ENCODE data around the gene MACROH2A1.

MACROH2A1 gene

GRCh38 chr5:135329066-135329912 is 69.7 kb downstream of the MACROH2A1 start:
- DNase-seq: no peak

- DNase-seq: no peak
Measured at GRCh38 chr5:135328128-135328687, 70.8 kb downstream of the MACROH2A1 start.

- no peak for DNase-seq
Measured at GRCh38 chr5:135327429-135328127, 71.5 kb downstream of the MACROH2A1 start.

GRCh38 chr5:135326296-135327254 is 72.5 kb downstream of the MACROH2A1 start:
- no peak for DNase-seq

GRCh38 chr5:135324897-135325650 is 74.0 kb downstream of the MACROH2A1 start:
- DNase-seq: peak; percentile 12

GRCh38 chr5:135324160-135324559 is 74.9 kb downstream of the MACROH2A1 start:
- DNase-seq: no peak

- no peak for DNase-seq
Measured at GRCh38 chr5:135323701-135324132, 75.3 kb downstream of the MACROH2A1 start.

GRCh38 chr5:135323227-135323626 is 75.8 kb downstream of the MACROH2A1 start:
- DNase-seq: no peak

GRCh38 chr5:135322744-135323143 is 76.3 kb downstream of the MACROH2A1 start:
- DNase-seq: no peak

- DNase-seq: no peak
Measured at GRCh38 chr5:135322271-135322670, 76.8 kb downstream of the MACROH2A1 start.

GRCh38 chr5:135320718-135321484 is 78.1 kb downstream of the MACROH2A1 start:
- no peak for DNase-seq

GRCh38 chr5:135319928-135320606 is 79.0 kb downstream of the MACROH2A1 start:
- DNase-seq: no peak

GRCh38 chr5:135319458-135319857 is 79.6 kb downstream of the MACROH2A1 start:
- no peak for DNase-seq

- DNase-seq: no peak
Measured at GRCh38 chr5:135318924-135319323, 80.1 kb downstream of the MACROH2A1 start.

GRCh38 chr5:135318037-135318436 is 81.0 kb downstream of the MACROH2A1 start:
- no peak for DNase-seq

GRCh38 chr5:135317286-135317685 is 81.7 kb downstream of the MACROH2A1 start:
- no peak for DNase-seq

- DNase-seq: no peak
Measured at GRCh38 chr5:135315386-135315785, 83.6 kb downstream of the MACROH2A1 start.

- DNase-seq: no peak
Measured at GRCh38 chr5:135313946-135314345, 85.1 kb downstream of the MACROH2A1 start.

GRCh38 chr5:135313405-135313804 is 85.6 kb downstream of the MACROH2A1 start:
- DNase-seq: no peak

- no peak for DNase-seq
Measured at GRCh38 chr5:135312255-135312935, 86.6 kb downstream of the MACROH2A1 start.
